Measurements from ENCODE around the gene NEK4.

Gene NEK4

GRCh38 chr3:52743721-52744120 is 27.0 kb downstream of the NEK4 start:
- TF ChIP-seq TAF1 (IDR thresholded peaks at IDR 0.05; ENCODE audit: borderline replicate concordance, insufficient read depth, low read length) (no peak), POLR2AphosphoS5 (IDR thresholded peaks at IDR 0.05; ENCODE audit: low read depth, low read length) (no peak), REST (IDR thresholded peaks at IDR 0.05; ENCODE audit: insufficient read depth in 1 of 2, low read depth in 2 of 2, low read length in 2 of 2) (no peak), SIN3A (IDR thresholded peaks at IDR 0.05; ENCODE audit: borderline replicate concordance, insufficient read depth, low read length) (no peak), FOXP2 (optimal IDR thresholded peaks at IDR 0.05; ENCODE audit: borderline replicate concordance, extremely low read depth, extremely low read length, insufficient read depth) (no peak)

GRCh38 chr3:52743152-52743551 is 27.6 kb downstream of the NEK4 start:
- no peak for TF ChIP-seq TAF1 (IDR thresholded peaks at IDR 0.05; ENCODE audit: borderline replicate concordance, insufficient read depth, low read length)
- TF ChIP-seq FOXP2 (optimal IDR thresholded peaks at IDR 0.05; ENCODE audit: borderline replicate concordance, extremely low read depth, extremely low read length, insufficient read depth), result no peak
- no peak for TF ChIP-seq REST (IDR thresholded peaks at IDR 0.05; ENCODE audit: insufficient read depth in 1 of 2, low read depth in 2 of 2, low read length in 2 of 2)
- no peak for TF ChIP-seq SIN3A (IDR thresholded peaks at IDR 0.05; ENCODE audit: borderline replicate concordance, insufficient read depth, low read length)

GRCh38 chr3:52742418-52743041 is 28.2 kb downstream of the NEK4 start:
- TF ChIP-seq FOXP2 (optimal IDR thresholded peaks at IDR 0.05; ENCODE audit: borderline replicate concordance, extremely low read depth, extremely low read length, insufficient read depth) (no peak), TAF1 (IDR thresholded peaks at IDR 0.05; ENCODE audit: borderline replicate concordance, insufficient read depth, low read length) (no peak), SIN3A (IDR thresholded peaks at IDR 0.05; ENCODE audit: borderline replicate concordance, insufficient read depth, low read length) (no peak), REST (IDR thresholded peaks at IDR 0.05; ENCODE audit: insufficient read depth in 1 of 2, low read depth in 2 of 2, low read length in 2 of 2) (no peak), POLR2AphosphoS5 (IDR thresholded peaks at IDR 0.05; ENCODE audit: low read depth, low read length) (no peak)

- no peak for TF ChIP-seq FOXP2 (optimal IDR thresholded peaks at IDR 0.05; ENCODE audit: borderline replicate concordance, extremely low read depth, extremely low read length, insufficient read depth)
- TF ChIP-seq REST (IDR thresholded peaks at IDR 0.05; ENCODE audit: insufficient read depth in 1 of 2, low read depth in 2 of 2, low read length in 2 of 2), result no peak
- TF ChIP-seq POLR2AphosphoS5 (IDR thresholded peaks at IDR 0.05; ENCODE audit: low read depth, low read length), result no peak
- no peak for TF ChIP-seq TAF1 (IDR thresholded peaks at IDR 0.05; ENCODE audit: borderline replicate concordance, insufficient read depth, low read length)
- no peak for TF ChIP-seq SIN3A (IDR thresholded peaks at IDR 0.05; ENCODE audit: borderline replicate concordance, insufficient read depth, low read length)
Observed at GRCh38 chr3:52739730-52740129, 31.0 kb downstream of the NEK4 start.

Measured in PFSK-1 (cell line).